A549 (cell line): Measurements from ENCODE around the gene TEPSIN. TPM values are rescaled to one million over a fixed set of nuclear protein-coding genes. Genes with fewer than 3 reads are reported as not detected.

Experiments
- ATAC-seq, 2 experiments: fragments of 200-7000 bp in 1 of 2; fragments of >200 bp in 1 of 2; cut with Nextera tagmentation in 1 of 2; cut with Tn5 transposase in 1 of 2; 3 replicates each; pipeline versions ENCODE4 v1.8.0 to v1.9.1; 2018 to 2020; ENCODE audit warnings: mild to moderate bottlenecking in 1 of 2, moderate library complexity in 1 of 2
- CTCF ChIA-PET: fragments of 300-600 bp; sonication (Branson Sonifier 250); formaldehyde crosslinking; extraction: SDS; loops from one replicate; lab custom pipeline; 2021; ENCODE audit warnings: antibody characterized with exemption, inconsistent platforms; lab: Yijun Ruan, JAX
- POLR2A ChIA-PET: fragments of 350-600 bp; formaldehyde crosslinking; extraction: SDS; loops from one replicate; lab custom pipeline; 2021; ENCODE audit warnings: antibody characterized with exemption, inconsistent platforms; lab: Yijun Ruan, JAX
- DNase-seq, 2 experiments: peaks; one replicate each; pipeline versions ENCODE4 v3.0.0 to v3.0.0-alpha.2; 2011 to 2016; ENCODE audit warnings: low read depth in 1 of 2, low spot score in 1 of 2
- FAIRE-seq: peaks from 2 replicates; lab custom pipeline; 2011; peaks lifted over from hg19 to GRCh38; lab: Jason Lieb, UNC
- H3K27ac ChIP-seq, 2 experiments: fragments of >200 bp; sonication (Bioruptor Twin); formaldehyde crosslinking; 3 replicates each; pipeline ENCODE4 v1.5.1; 2016 to 2017
- H3K4me1 ChIP-seq: fragments of >200 bp; sonication (Bioruptor Twin); formaldehyde crosslinking; 3 replicates; pipeline ENCODE4 v1.6.1; 2016
- H3K4me2 ChIP-seq: fragments of >200 bp; sonication (Bioruptor Twin); formaldehyde crosslinking; 3 replicates; pipeline ENCODE4 v1.6.1; 2016
- H3K4me3 ChIP-seq: fragments of >200 bp; sonication (Bioruptor Twin); formaldehyde crosslinking; 3 replicates; pipeline ENCODE4 v1.5.1; 2016
- H3K9me3 ChIP-seq: fragments of >200 bp; sonication (Bioruptor Twin); formaldehyde crosslinking; 3 replicates; pipeline ENCODE4 v1.6.1; 2016
- BCL3 ChIP-seq: fragments of >200 bp; sonication (Bioruptor Twin); formaldehyde crosslinking; IDR thresholded peaks from 3 replicates; pipeline ENCODE4 v1.6.1; 2016
- CEBPB ChIP-seq, 2 experiments: fragments of >200 bp in 1 of 2; sonication (Bioruptor Twin) in 1 of 2; formaldehyde crosslinking in 1 of 2; IDR thresholded peaks; 2 replicates each; pipeline ENCODE4 v1.6.1; 2012 to 2016
- CHD4 ChIP-seq: fragments of 200-600 bp; sonication (generic); IDR thresholded peaks from 2 replicates; pipeline ENCODE4 v1.6.1; 2016; ENCODE audit warnings: antibody characterized with exemption, mild to moderate bottlenecking, borderline replicate concordance
- CTCF ChIP-seq: fragments of >200 bp; sonication (Bioruptor Twin); formaldehyde crosslinking; IDR thresholded peaks from 3 replicates; pipeline ENCODE4 v1.5.1; 2016
- E2F6 ChIP-seq: IDR thresholded peaks from 2 replicates; pipeline ENCODE4 v1.6.1; 2012; ENCODE audit warnings: low read depth, borderline replicate concordance
- EHF ChIP-seq: fragments of 250-450 bp; sonication (Bioruptor Pico); IDR thresholded peaks from 2 replicates; pipeline ENCODE4 v1.5.0; 2020; ENCODE audit warnings: mild to moderate bottlenecking
- EHMT2 ChIP-seq: fragments of 200-600 bp; sonication (generic); IDR thresholded peaks from 2 replicates; pipeline ENCODE4 v1.6.1; 2016; ENCODE audit warnings: antibody characterized with exemption, low read depth, mild to moderate bottlenecking, moderate library complexity
- ELK1 ChIP-seq: fragments of 150-350 bp; IDR thresholded peaks from 2 replicates; pipeline ENCODE4 v1.6.1; 2014; ENCODE audit warnings: low read depth, mild to moderate bottlenecking, low read length
- EP300 ChIP-seq, 2 experiments: fragments of >200 bp; sonication (Bioruptor Twin); formaldehyde crosslinking; IDR thresholded peaks; 2 replicates in 1 of 2; 3 replicates in 1 of 2; pipeline ENCODE4 v1.6.1; 2016 to 2017
- FOXS1 ChIP-seq: fragments of 250-450 bp; sonication (Bioruptor Pico); IDR thresholded peaks from 2 replicates; pipeline ENCODE4 v1.5.0; 2020; ENCODE audit warnings: mild to moderate bottlenecking, moderate library complexity
- HDAC2 ChIP-seq: fragments of 200-600 bp; sonication (generic); IDR thresholded peaks from 2 replicates; pipeline ENCODE4 v1.6.1; 2016
- HES2 ChIP-seq: fragments of >200 bp; sonication (Bioruptor Twin); formaldehyde crosslinking; IDR thresholded peaks from 2 replicates; pipeline ENCODE4 v1.6.1; 2016
- HOXA7 ChIP-seq: fragments of 250-450 bp; sonication (Bioruptor Pico); IDR thresholded peaks from 2 replicates; pipeline ENCODE4 v1.5.0; 2020; ENCODE audit warnings: mild to moderate bottlenecking, moderate library complexity
- HOXB13 ChIP-seq: fragments of 250-450 bp; sonication (Bioruptor Pico); IDR thresholded peaks from 2 replicates; pipeline ENCODE4 v1.5.0; 2020; ENCODE audit warnings: low read depth, mild to moderate bottlenecking, moderate library complexity
- KDM1A ChIP-seq: fragments of 200-600 bp; sonication (generic); IDR thresholded peaks from 2 replicates; pipeline ENCODE4 v1.6.1; 2016; ENCODE audit warnings: low read depth, mild to moderate bottlenecking
- KDM5A ChIP-seq: fragments of 200-600 bp; sonication (generic); IDR thresholded peaks from 2 replicates; pipeline ENCODE4 v1.6.1; 2016; ENCODE audit warnings: antibody characterized with exemption, mild to moderate bottlenecking
- MAFK ChIP-seq: fragments of 450-650 bp; IDR thresholded peaks from 2 replicates; pipeline ENCODE4 v1.6.1; 2014; ENCODE audit not compliant: partially characterized antibody
- MAX ChIP-seq: IDR thresholded peaks from 2 replicates; pipeline ENCODE4 v1.6.1; 2012
- MAZ ChIP-seq: fragments of 150-350 bp; IDR thresholded peaks from 2 replicates; pipeline ENCODE4 v1.6.1; 2014; ENCODE audit warnings: antibody characterized with exemption, low read depth, low read length, borderline replicate concordance
- MYC ChIP-seq: IDR thresholded peaks from 2 replicates; pipeline ENCODE4 v1.6.1; 2012; ENCODE audit warnings: mild to moderate bottlenecking, inconsistent platforms, low read length, improper control_type of control experiment, borderline replicate concordance
- PBX3 ChIP-seq: IDR thresholded peaks from 2 replicates; pipeline ENCODE4 v1.6.1; 2012
- PHF8 ChIP-seq: fragments of 200-600 bp; sonication (generic); IDR thresholded peaks from 2 replicates; pipeline ENCODE4 v1.6.1; 2016; ENCODE audit warnings: low read depth, mild to moderate bottlenecking, antibody characterized with exemption, moderate library complexity, borderline replicate concordance
- RAD21 ChIP-seq, 2 experiments: fragments of >200 bp in 1 of 2; sonication (Bioruptor Twin) in 1 of 2; formaldehyde crosslinking in 1 of 2; IDR thresholded peaks in 1 of 2; conservative IDR thresholded peaks in 1 of 2; 2 replicates in 1 of 2; 3 replicates in 1 of 2; pipeline ENCODE4 v1.6.1; 2012 to 2018; ENCODE audit warnings: inconsistent platforms in 1 of 2
- RFX5 ChIP-seq: fragments of 450-650 bp; IDR thresholded peaks from 2 replicates; pipeline ENCODE4 v1.7.1; 2014; ENCODE audit warnings: antibody characterized with exemption, mild to moderate bottlenecking, moderate library complexity
- SMC3 ChIP-seq: fragments of >200 bp; sonication (Bioruptor Twin); formaldehyde crosslinking; IDR thresholded peaks from 3 replicates; pipeline ENCODE4 v1.6.1; 2018; ENCODE audit warnings: inconsistent platforms
- SREBF2 ChIP-seq: fragments of 450-650 bp; IDR thresholded peaks from 2 replicates; pipeline ENCODE4 v1.6.1; 2014; ENCODE audit warnings: mild to moderate bottlenecking, moderate library complexity
- TFCP2L1 ChIP-seq: fragments of 250-450 bp; sonication (Bioruptor Pico); IDR thresholded peaks from 2 replicates; pipeline ENCODE4 v1.5.0; 2021; ENCODE audit warnings: mild to moderate bottlenecking
- TP53 ChIP-seq: fragments of 250-450 bp; sonication (Bioruptor Pico); IDR thresholded peaks from 2 replicates; pipeline ENCODE4 v1.5.0; 2021; ENCODE audit warnings: mild to moderate bottlenecking, moderate library complexity
- ZC3H11A ChIP-seq: fragments of 450-650 bp; IDR thresholded peaks from 2 replicates; pipeline ENCODE4 v1.6.1; 2014; ENCODE audit warnings: antibody characterized with exemption, mild to moderate bottlenecking
- ZSCAN20 ChIP-seq: fragments of 250-450 bp; sonication (Bioruptor Pico); IDR thresholded peaks from 2 replicates; pipeline ENCODE4 v1.8.0; 2022; ENCODE audit warnings: mild to moderate bottlenecking, moderate library complexity
- WGBS: methylation state at CpG from one replicate; pipeline ENCODE4 v1.1.6; 2017; ENCODE audit errors: missing lambda C conversion rate; 5-methylcytosine and 5-hydroxymethylcytosine counted together
- polyA plus RNA-seq, 4 experiments: library from polyadenylated mRNA; depleted of rRNA in 3 of 4; stranded (reverse); fragments of >200 nt; fragmentation: RNase III in 1 of 4; extraction: RNeasy Plus Mini Kit Qiagen cat#74134 plus additional on column Dnase treatment in 1 of 4; gene quantifications; 2 replicates in 3 of 4; 3 replicates in 1 of 4; pipeline ENCODE4 v1.2.3, GENCODE V29; 2011 to 2017

Gene TEPSIN
- polyA plus RNA-seq, 2 of the 4 experiments (the other 2 are of a cell fraction) = 12.5 to 31.3 TPM

GRCh38 chr17:81200695-81201580 is 37.9 kb downstream of the TEPSIN start:
- POLR2A ChIA-PET = interaction anchor here (0.6 kb wide), 1 partner anchor 24 kb away, joined by 3 read pairs; no protein-coding TSS in a partner anchor
- peak; percentile 88 for FAIRE-seq
- H3K27ac ChIP-seq = peak overlapping the region in 1 of 2 experiments; percentile 66; a peak in 2 of 6 replicates
- WGBS = 65% methylated on average over 27 of the region's 27 CpGs
- CTCF ChIA-PET = interaction anchor here (0.5 to 13.7 kb wide), 36 partner anchors 10 to 975 kb away, joined by 3 to 175 read pairs (median 4); partner anchors contain the start of gene BAHCC1
- no peak overlapping the region for H3K4me3 ChIP-seq
- H3K4me1 ChIP-seq = no peaks in the 10 kb centered on the region
- DNase-seq = peak; percentile 81 to 92
- ATAC-seq = peak; percentile 86 to 96
- no peak overlapping the region for H3K4me2 ChIP-seq
- TF ChIP-seq MAFK (peak; percentile 42), CHD4 (no peak), RAD21 (conservative IDR thresholded peaks at IDR 0.05 in 1 of 2, IDR thresholded peaks at IDR 0.05 in 1 of 2) (peak; percentile 38 to 49; a peak in 3 of 5 replicates), ZC3H11A (no peak), PBX3 (no peak), EHF (no peak), PHF8 (no peak), HOXA7 (CRISPR knock-in tag) (no peak), EHMT2 (no peak), SREBF2 (no peak), CTCF (peak; percentile 46), HES2 (no peak), SMC3 (peak; percentile 48; the same call in 2 of the 3 replicates), TFCP2L1 (CRISPR knock-in tag) (no peak), E2F6 (no peak), CEBPB (IDR thresholded peaks at IDR 0.05) (no peak), HDAC2 (no peak)
- no peaks in the 10 kb centered on the region for H3K9me3 ChIP-seq

GRCh38 chr17:81200201-81200600 is 38.7 kb downstream of the TEPSIN start:
- POLR2A ChIA-PET = interaction anchor here (0.6 kb wide), 1 partner anchor 24 kb away, joined by 3 read pairs; no protein-coding TSS in a partner anchor
- Histone ChIP-seq H3K9me3 (no peaks in the 10 kb centered on the region), H3K27ac (peak overlapping the region in 1 of 2 experiments; percentile 66; a peak in 2 of 6 replicates), H3K4me1 (no peaks in the 10 kb centered on the region), H3K4me3 (no peak overlapping the region), H3K4me2 (no peak overlapping the region)
- FAIRE-seq (no peak), ATAC-seq (no peak), DNase-seq (no peak)
- WGBS = 93% methylated on average over 17 of the region's 18 CpGs
- CTCF ChIA-PET = interaction anchor here (0.6 to 13.7 kb wide), 29 partner anchors 9 to 195 kb away, joined by 3 to 175 read pairs (median 6); partner anchors contain the start of gene BAHCC1
- TF ChIP-seq TP53 (CRISPR knock-in tag) (no peak), ZSCAN20 (no peak), SMC3 (no peak), SREBF2 (no peak), CHD4 (no peak), RAD21 (conservative IDR thresholded peaks at IDR 0.05 in 1 of 2, IDR thresholded peaks at IDR 0.05 in 1 of 2) (no peak), RFX5 (no peak), MAX (no peak), ELK1 (no peak), MYC (no peak), MAZ (no peak), EP300 (IDR thresholded peaks at IDR 0.05) (no peak), KDM5A (no peak), FOXS1 (CRISPR knock-in tag) (no peak), HOXB13 (CRISPR knock-in tag) (no peak), BCL3 (no peak), KDM1A (no peak)
